ENCODE data around the gene IFNA6.

IFNA6 gene

DNA sequence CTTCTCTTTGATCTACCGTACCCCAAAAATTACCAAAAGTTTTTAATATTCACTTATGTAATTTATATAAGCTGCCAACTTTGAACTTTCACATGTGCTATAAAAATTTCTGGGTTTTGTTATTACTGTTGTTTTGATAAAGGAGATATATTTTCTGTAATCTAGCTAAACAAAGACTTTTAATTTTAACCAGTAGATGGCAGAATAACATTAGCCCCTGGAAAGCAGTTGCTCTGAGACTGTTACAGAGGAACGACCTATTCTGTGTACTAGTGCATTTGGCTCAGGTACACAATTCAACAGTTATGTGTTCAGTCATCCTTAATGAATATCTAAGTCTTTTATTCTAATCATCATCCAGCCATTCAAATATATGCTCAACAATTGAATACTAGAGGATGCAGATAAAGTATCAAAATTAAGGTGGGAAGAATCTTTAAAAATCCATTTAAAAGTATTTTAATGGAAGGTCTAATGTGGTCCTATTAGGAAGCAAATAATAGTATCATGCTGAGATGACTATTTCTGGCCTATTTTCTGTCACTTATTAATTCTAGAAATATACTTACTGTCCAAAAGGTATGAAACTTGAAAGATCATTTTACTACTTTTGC lies 24.1 kb downstream of the IFNA6 start:
- DNase-seq = peak; percentile 36

DNA sequence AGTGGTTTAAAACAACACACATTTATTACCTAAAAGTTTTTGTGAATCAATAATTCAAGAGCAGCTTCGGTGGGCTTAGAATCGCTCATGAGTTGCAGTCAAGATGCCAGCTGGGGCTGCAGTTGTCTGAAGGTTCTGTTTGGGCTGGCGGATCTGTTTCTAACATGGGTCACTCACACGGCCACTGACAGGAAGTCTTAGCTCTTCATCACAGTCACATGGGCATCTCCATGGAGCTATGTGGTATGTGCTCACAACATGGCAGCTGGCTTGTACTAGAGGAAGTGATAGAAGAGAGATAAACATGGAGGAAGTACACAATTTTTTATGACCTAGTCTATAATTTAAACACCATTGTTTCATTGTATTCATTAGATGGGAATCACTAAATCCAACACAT lies 26.6 kb downstream of the IFNA6 start:
- DNase-seq = no peak

DNA sequence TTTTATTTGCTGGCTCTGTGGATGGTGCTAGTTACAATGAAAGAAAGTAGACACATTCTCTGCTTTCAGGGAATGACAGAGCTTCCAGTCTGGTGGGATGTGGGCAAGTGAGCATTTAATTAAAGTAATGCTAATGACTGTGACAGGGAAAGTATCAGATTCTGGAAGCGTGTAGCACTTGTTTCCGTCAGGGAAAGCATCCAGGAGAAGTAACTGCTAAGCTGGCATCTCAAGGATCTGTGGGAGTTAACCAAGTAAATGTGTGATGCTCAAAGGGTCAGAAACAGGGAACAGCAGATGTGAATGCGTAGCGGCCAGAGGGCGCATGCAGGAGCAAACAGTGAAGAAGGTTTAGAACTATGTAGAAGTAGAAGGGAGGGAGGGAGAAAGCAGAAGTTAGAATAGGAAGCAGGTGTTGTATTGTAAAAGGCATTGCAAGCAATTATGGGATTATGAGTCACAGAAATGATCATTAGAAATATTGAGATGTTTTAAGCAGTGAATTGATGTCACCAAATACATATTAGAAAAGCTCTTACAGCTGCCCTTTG lies 27.7 kb downstream of the IFNA6 start:
- no peak for DNase-seq

DNA sequence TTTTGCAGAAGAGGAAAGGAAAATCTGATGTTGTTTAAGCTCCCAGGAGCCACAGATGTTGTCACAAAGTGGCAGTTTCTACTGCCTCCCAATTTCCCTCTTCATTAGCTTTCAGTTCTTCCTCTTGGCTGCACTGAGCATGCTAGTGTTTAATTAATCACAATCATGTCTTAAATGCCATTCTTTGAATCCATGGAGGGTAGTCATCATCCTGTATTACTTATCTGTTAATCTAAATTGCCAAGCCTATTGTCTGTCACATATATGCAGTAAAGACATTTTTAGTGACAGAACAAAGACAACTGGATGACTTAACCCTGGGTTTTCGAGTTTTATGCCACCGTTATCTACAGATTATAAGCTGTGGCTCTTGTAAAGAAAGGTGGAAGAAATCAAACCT lies 30.2 kb downstream of the IFNA6 start:
- DNase-seq = no peak

DNA sequence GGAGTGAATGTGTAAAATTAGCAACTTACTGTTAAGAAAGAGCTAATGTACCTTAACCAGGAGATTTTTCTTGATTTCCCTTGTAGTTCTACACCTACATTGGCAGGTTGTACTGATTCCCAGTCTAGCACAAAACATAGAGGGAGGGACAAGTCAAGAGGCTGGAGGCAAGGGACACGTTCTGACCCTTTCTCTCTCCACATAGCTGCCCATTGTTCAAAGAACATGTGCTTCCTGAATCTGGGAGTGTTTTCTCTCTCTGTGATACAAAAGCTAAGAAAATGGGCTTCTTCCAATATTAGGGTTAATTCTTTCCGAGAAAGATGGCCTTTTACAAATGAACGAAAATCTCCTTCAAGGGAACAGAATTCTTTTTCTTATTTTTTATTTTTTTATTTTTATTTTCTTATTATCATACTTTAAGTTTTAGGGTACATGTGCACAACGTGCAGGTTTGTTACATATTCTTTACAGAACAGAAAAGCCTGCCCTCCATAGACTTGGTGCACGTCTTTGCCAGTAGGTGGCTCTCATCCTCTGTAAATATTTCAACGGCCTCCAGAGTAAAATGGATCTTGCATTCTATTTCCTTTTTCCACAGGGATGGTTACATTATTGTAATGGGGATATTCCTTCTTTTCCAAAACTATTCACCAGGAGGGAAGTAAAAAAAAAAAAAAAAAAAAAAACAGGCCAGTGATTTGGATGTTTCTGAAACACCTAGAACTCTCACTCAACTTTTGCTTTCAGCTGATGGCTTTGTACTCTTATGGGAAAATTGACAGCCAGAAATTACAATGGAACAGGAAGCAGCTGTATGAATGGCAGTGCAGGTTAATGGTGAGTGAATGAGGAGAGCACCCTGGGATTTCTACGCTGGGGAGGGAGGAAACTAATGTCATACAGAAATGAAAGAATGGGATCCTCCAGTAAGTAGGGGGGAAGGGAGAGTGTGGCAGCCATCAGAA lies 32.4 kb downstream of the IFNA6 start:
- peak; percentile 47 for DNase-seq

DNA sequence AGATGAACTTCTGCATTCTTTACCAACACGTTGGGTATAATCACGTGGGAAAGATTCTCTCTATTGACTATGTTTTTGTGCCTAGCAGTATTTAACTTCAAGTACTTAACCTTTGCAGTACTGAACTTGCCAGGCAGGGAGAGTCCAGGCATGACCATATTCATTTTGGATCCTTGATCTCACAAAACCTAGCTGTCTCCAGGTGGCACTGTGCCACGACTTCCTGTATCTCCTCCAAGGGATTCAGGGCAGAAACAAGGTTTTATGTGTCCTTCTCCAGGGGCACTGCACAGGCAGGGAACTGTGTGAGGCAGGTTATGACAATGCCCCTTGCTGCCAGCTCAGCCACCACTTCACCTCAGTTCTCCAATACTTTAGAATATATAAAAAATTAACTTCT lies 33.8 kb downstream of the IFNA6 start:
- DNase-seq = no peak

DNA sequence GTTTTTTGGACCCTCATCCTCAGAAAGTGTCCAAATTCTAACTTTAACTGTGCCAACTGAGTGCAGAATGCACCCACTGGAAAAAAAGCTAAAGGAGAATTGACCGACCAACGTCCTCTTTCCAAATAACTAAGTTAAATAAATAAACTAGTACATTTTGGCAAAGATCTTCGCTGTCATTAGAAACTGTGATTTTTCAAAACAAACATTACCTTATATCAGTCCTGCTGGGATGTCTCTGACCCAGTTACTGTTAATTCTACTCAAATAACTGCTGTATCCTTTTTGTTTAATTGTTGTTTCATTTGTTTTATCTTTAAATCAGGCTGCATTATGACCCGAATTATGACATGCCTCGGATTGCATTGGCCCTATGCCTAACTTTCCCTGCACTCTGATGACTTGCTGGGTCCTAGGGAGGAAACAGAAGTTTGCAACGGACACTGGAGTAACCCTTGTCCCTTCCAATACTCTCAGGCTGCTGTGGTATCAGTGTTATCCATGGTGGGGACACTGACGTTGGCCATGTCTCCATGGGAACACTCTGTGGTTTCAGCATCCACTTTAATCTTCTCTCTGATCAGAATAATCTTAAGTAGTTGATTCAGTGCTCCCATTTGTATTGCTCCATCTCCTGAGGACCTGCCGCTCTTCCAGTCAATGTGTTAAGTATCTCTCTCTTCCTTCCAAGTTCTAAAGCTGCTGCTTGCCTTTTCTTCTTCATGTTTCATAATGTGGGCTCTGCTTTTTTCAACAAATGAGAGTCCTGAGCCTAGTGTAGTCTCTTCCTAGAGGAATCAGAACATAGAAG lies 34.5 kb downstream of the IFNA6 start:
- DNase-seq = no peak

DNA sequence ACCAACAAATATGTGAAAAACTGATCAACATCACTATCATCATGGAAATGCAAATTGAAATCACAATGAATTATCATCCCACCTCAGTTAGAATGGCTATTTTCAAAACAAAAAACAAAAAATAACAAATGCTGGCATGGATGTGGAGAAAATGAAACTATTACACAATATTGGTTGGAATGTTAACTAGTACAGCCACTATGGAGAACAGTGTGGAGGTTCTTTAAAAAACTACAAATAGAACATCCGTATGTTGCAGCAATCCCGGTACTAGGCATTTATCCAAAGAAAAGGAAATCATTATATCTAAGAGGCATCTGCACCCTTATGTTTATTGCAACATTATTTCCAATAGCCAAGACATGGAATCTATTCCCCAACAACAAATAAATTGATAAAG lies 36.5 kb downstream of the IFNA6 start:
- DNase-seq = no peak

DNA sequence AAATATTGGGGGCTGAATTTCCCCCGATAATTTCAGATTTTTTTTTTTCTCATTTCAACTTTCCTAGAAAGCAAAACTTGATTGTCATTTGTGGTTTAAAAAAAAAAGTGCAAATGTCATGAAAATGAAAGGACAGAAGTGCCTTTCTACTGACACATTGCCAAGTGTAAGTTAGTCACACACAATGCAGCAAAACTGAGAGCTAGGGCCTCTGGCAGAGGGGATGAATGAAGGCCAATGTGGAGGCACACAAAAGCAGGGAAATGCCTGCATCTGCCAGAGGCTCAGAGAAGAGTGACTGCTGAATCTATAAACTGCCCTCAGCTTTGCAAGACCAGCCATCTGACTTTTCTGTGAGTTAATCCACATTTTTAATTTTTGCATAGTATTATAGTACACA lies 38.8 kb downstream of the IFNA6 start:
- no peak for DNase-seq

DNA sequence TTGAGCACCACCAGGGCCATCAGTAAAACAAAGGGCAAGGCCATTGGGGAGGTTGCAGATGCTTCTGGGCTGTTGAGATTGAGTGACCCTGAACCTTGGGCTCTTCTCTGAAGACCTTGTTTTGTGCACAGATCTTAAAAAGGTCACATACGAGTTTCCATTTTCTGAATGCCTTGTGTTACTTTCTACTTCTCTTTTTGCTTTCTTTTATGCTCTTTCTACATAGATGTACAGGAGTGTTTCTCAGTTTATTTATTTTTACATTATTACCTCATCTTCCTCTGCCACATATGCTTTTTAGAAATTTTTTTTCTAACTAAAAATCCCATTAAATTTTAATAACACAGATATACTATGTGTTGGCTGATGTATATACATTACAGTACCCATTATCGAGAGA lies 45.5 kb downstream of the IFNA6 start, which contains the start of gene IFNA5:
TSS of gene IFNA5 (minus strand) at position 101 of the 400 bp plus-strand sequence. CDS start at position 44, 57 bp downstream.
- no peak for DNase-seq
